Immature natural killer cell (primary cell): ENCODE data around the gene GINS1. TPM values are rescaled to one million over a fixed set of nuclear protein-coding genes. Genes with fewer than 3 reads are reported as not detected.

Source experiments
- DNase-seq, 3 donors: peaks; one replicate each; pipeline ENCODE4 v3.0.0; 2022; ENCODE audit warnings: mixed read lengths in 1 of 3
- H3K27ac Mint-ChIP-seq, 6 donors: one replicate each; pipeline ENCODE4 v1.8.0; 2020; ENCODE audit warnings: mixed read lengths in 6 of 6, mild to moderate bottlenecking in 5 of 6, inconsistent platforms in 4 of 6, moderate library complexity in 3 of 6
- H3K27me3 Mint-ChIP-seq, 3 donors: one replicate each; pipeline ENCODE4 v1.8.0; 2020 to 2021; ENCODE audit warnings: low read depth in 3 of 3, mild to moderate bottlenecking in 3 of 3, mixed read lengths in 3 of 3, moderate library complexity in 3 of 3, inconsistent platforms in 1 of 3
- H3K36me3 Mint-ChIP-seq, 3 donors: one replicate each; pipeline ENCODE4 v1.8.0; 2020; ENCODE audit warnings: mixed read lengths in 3 of 3, inconsistent platforms in 2 of 3, mild to moderate bottlenecking in 2 of 3
- H3K4me1 Mint-ChIP-seq, 2 donors: one replicate each; pipeline ENCODE4 v1.8.0; 2020; ENCODE audit warnings: inconsistent platforms in 2 of 2, mild to moderate bottlenecking in 2 of 2, mixed read lengths in 2 of 2, moderate library complexity in 1 of 2
- H3K4me3 Mint-ChIP-seq, 5 donors: one replicate each; pipeline ENCODE4 v1.8.0; 2020; ENCODE audit warnings: mild to moderate bottlenecking in 5 of 5, mixed read lengths in 5 of 5, inconsistent platforms in 3 of 5, moderate library complexity in 3 of 5
- H3K9me3 Mint-ChIP-seq, 6 donors: one replicate each; pipeline ENCODE4 v1.8.0; 2020; ENCODE audit warnings: mild to moderate bottlenecking in 6 of 6, mixed read lengths in 6 of 6, inconsistent platforms in 4 of 6, moderate library complexity in 3 of 6
- polyA plus RNA-seq, 3 donors: library from polyadenylated mRNA; unstranded; fragments of 300-500 nt; fragmentation: Illumina TruSeq; gene quantifications; one replicate each; pipeline ENCODE4 v1.2.3, GENCODE V29; 2021

Gene GINS1
- polyA plus RNA-seq, result 1 to 10 TPM; 1.0 to 2.2 (median 2.0) TPM

DNA sequence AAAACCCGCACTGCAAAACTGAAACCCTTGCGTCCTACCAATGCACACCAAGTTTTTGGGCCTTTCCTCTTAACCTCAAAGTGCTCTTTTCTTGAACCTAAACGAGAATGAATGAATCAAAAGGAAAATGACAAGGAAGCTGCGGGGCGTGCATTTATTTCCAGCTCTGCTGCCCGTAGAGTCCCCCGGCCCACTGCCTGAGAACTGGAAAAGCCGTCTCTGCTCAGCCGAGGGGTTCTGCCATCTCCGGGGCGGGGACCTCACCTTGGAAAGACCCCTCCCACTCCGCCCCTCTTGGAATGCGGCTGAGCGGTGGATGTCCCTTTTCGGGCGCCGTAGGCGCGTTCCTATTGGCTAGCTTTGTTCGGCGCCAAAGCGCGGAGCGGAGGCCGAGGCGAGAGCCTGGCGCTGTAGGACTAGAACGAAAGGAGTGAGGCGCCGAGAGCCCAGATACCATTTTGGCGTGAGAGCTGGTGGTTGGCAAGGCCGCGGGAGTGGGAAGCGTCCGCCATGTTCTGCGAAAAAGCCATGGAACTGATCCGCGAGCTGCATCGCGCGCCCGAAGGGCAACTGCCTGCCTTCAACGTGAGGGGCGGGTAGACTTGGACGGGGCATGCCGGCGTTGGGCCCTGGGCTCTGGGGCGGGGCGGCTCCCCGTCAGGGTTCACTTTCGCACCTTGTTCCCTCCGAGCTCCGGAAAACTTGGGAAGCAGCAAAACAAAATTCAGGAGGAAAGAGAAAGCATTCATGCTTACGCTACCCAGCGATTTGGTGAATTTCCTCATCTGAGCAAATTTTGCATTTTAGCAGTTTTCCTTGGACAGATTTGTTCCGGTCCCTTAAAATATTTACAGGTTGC lies at the start of gene GINS1:
Gene GINS1, plus strand, starts transcription at position 363 of the 859 bp plus-strand sequence. Its CDS starts 148 bp downstream, at position 511.
- peak; percentile 67 to 72 (median 71) for DNase-seq
- Mint-ChIP-seq H3K27me3 (peaks cover 0 to 8% (median 2%) of the 10 kb centered on the region in 3 donors), H3K36me3 (peaks cover 0 to 7% (median 3%) of the 10 kb centered on the region in 3 donors), H3K27ac (peak within 1 kb of the TSS; percentile 78 to 86 (median 82)), H3K4me3 (peak within 1 kb of the TSS; percentile 88 to 94 (median 92)), H3K4me1 (peaks cover 13 to 18% of the 10 kb centered on the region in 2 donors), H3K9me3 (peaks cover 5 to 16% (median 10%) of the 10 kb centered on the region in 6 donors)

DNA sequence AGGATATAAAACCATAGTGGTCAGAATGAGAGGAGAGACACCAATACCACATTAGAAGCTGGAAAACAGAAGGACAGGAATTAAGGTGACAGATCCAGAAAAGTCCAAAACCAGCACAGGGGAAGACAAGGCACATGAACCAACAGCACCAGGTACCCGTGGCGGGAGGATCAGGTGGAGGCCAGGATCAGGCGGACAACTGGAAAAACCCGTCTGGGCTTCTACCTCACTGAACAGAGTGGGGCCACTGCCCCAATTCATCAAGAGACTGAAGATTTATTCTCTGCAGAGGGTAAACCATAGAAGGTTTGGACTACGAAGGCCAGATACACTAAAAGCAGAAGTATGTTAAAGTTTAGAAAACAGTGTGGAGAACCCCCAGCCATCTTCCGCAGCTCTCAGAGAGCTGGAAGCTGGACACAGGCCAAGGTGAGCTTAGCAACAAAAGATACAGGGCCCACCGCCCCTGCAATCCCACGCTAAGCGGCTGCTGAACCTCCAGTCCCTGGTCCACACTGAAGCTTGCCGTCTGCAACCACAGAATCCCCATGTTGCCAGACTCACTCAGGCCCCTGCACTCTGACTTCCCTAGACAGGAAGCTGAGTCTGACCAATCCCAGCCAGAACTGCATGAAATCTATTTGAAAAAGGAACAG lies 46.7 kb upstream of the GINS1 start:
- Mint-ChIP-seq H3K27ac (peak overlapping the region in 2 of 6 donors; percentile 14 to 16), H3K4me3 (no peak overlapping the region), H3K36me3 (peaks cover 0 to 6% (median 0%) of the 10 kb centered on the region in 3 donors), H3K27me3 (no peaks in the 10 kb centered on the region), H3K9me3 (no peaks in the 10 kb centered on the region), H3K4me1 (peaks cover 25 to 43% of the 10 kb centered on the region in 2 donors)
- no peak for DNase-seq

DNA sequence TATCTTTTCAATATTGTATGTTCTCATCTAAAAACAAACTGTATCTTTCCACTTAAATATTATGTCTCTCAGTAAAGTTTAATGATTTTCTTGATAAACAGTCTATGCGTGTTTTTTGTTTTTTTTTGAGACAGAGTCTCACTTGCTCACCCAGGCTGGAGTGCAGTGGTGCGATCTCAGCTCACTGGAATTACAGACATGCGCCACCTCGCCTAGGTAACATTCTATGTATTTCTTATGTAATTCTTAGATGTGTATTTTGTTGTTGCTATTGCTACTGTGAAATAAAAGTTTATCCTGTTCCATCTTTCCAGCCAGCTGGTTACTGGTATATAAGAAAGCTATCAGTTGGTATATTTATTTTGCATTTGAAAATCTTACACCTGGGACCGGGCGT lies 46.2 kb upstream of the GINS1 start:
- Mint-ChIP-seq H3K27me3 (no peaks in the 10 kb centered on the region), H3K27ac (peak overlapping the region in 1 of 6 donors; percentile 14), H3K4me3 (no peak overlapping the region), H3K4me1 (peaks cover 22 to 37% of the 10 kb centered on the region in 2 donors), H3K36me3 (peaks cover 0 to 6% (median 0%) of the 10 kb centered on the region in 3 donors), H3K9me3 (no peaks in the 10 kb centered on the region)
- no peak for DNase-seq

DNA sequence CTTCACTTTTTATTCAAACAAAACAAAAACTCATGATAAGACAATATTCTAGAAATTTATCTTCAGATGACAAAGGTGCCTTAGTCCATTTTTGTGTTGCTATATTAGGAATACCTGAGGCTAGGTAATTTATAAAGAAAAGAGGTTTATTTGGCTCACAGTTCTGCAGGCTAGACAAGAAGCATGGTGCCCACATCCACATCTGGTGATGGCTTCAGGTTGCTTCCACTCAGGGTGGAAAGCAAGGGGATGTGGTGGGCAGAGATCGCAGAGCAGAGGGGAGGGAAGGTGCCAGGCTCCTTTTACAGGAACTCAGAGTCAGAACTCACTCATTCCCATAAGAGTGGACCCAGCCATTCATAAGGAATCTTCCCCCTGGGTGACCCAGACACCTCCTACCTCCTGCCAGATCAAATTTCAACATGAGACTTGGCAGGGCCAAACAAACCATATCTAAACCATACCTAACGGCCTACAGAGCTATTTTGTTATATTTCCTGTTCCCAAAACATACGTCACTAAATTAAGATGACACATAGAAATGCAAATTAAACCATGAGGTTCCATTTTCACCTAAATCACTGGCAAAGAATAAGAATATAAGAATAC lies 43.2 kb upstream of the GINS1 start:
- H3K9me3 Mint-ChIP-seq, result no peaks in the 10 kb centered on the region
- no peaks in the 10 kb centered on the region for H3K27me3 Mint-ChIP-seq
- no peak overlapping the region for H3K27ac Mint-ChIP-seq
- no peak overlapping the region for H3K4me3 Mint-ChIP-seq
- H3K4me1 Mint-ChIP-seq, result peaks cover 10 to 17% of the 10 kb centered on the region in 2 donors
- DNase-seq, result no peak
- H3K36me3 Mint-ChIP-seq, result peaks cover 0 to 6% (median 0%) of the 10 kb centered on the region in 3 donors

GRCh38 chr20:25364879-25365699 lies 42.4 kb upstream of the GINS1 start:
- no peak for DNase-seq
- Mint-ChIP-seq H3K27ac (no peak overlapping the region), H3K4me1 (peaks cover 10 to 20% of the 10 kb centered on the region in 2 donors), H3K9me3 (no peaks in the 10 kb centered on the region), H3K4me3 (no peak overlapping the region), H3K27me3 (no peaks in the 10 kb centered on the region), H3K36me3 (peaks cover 0 to 6% (median 0%) of the 10 kb centered on the region in 3 donors)

- Mint-ChIP-seq H3K4me3 (no peak overlapping the region), H3K27me3 (peaks cover 0 to 3% (median 2%) of the 10 kb centered on the region in 3 donors), H3K36me3 (peaks cover 0 to 6% (median 0%) of the 10 kb centered on the region in 3 donors)
Observed at GRCh38 chr20:25368526-25368925, 38.9 kb upstream of the GINS1 start.

GRCh38 chr20:25368976-25369375 lies 38.5 kb upstream of the GINS1 start:
- no peak for DNase-seq
- Mint-ChIP-seq H3K36me3 (peaks cover 0 to 4% (median 0%) of the 10 kb centered on the region in 3 donors), H3K27me3 (peaks cover 0 to 3% (median 2%) of the 10 kb centered on the region in 3 donors), H3K4me3 (no peak overlapping the region), H3K4me1 (peaks cover 2 to 16% of the 10 kb centered on the region in 2 donors), H3K27ac (no peak overlapping the region), H3K9me3 (no peaks in the 10 kb centered on the region)

More at GRCh38 chr20:25368526-25368925, 38.9 kb upstream of the GINS1 start:
- Mint-ChIP-seq H3K4me1 (peaks cover 1 to 15% of the 10 kb centered on the region in 2 donors), H3K9me3 (no peaks in the 10 kb centered on the region), H3K27ac (no peak overlapping the region)
- DNase-seq, result no peak

DNA sequence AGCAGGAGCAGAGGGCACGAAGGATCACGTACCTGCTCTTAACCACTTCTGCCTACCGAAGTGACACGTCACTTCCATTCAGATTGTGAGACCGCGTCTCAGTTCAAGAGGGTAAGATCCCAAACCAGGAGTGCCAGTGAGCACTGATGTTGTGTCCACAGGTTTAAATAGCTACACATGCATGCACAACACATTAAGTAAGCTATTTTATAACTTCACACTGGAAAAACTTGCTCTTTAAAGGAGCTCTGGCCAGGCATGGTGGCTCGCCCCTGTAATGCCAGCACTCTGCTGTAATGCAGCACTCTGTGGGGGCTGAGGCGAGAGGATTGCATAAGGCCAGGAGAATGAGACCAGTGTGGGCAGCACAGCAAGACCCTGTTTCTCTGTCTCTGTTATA lies 37.9 kb upstream of the GINS1 start:
- Mint-ChIP-seq H3K27me3 (peaks cover 0 to 3% (median 2%) of the 10 kb centered on the region in 3 donors), H3K4me3 (no peak overlapping the region), H3K27ac (no peak overlapping the region), H3K36me3 (no peaks in the 10 kb centered on the region), H3K4me1 (peaks cover 2 to 21% of the 10 kb centered on the region in 2 donors), H3K9me3 (no peaks in the 10 kb centered on the region)
- no peak for DNase-seq

- no peaks in the 10 kb centered on the region for H3K36me3 Mint-ChIP-seq
- H3K4me3 Mint-ChIP-seq, result no peak overlapping the region
- no peak overlapping the region for H3K27ac Mint-ChIP-seq
Observed at GRCh38 chr20:25369971-25370370, 37.5 kb upstream of the GINS1 start.

DNA sequence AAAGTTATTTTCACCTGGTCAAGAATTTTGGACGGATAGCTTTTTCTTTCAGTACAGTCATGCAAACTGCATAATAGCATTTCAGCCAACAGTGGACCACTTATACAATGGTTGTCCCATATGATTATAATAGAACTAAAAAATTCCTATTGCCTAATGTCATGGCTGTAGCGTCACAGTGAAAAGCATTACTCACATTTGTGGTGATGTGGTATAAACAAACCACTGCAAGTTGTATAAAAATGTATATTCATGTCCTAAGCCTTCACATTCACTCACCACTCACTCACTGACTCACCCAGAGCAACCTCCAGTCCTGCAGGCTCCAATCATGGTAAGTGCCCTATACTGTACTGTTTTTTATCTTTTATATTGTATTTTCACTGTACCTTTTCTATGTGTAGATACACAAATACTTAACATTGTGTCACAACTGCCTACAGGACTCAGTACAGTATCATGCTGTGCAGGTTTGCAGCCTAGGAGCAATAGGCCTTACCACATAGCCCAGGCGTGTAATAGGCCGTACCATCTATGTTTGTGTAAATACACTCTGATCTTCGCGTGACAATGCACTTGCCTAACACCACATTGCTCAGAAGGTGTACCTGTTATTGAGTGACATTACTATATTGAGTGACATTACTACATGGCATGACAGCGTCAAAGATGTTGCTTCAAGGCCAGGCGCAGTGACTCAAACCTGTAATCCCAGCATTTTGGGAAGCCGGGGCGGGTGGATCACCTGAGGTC lies 34.7 kb upstream of the GINS1 start:
- Mint-ChIP-seq H3K27ac (no peak overlapping the region), H3K9me3 (no peaks in the 10 kb centered on the region), H3K4me1 (peaks cover 3 to 34% of the 10 kb centered on the region in 2 donors), H3K4me3 (no peak overlapping the region), H3K27me3 (peaks cover 0 to 5% (median 3%) of the 10 kb centered on the region in 3 donors), H3K36me3 (no peaks in the 10 kb centered on the region)
- DNase-seq, result no peak

More at GRCh38 chr20:25369971-25370370, 37.5 kb upstream of the GINS1 start:
- peaks cover 2 to 26% of the 10 kb centered on the region in 2 donors for H3K4me1 Mint-ChIP-seq
- no peak for DNase-seq
- H3K9me3 Mint-ChIP-seq, result no peaks in the 10 kb centered on the region
- peaks cover 0 to 5% (median 2%) of the 10 kb centered on the region in 3 donors for H3K27me3 Mint-ChIP-seq

- peaks cover 0 to 5% (median 3%) of the 10 kb centered on the region in 3 donors for H3K27me3 Mint-ChIP-seq
- H3K9me3 Mint-ChIP-seq, result no peaks in the 10 kb centered on the region
- no peaks in the 10 kb centered on the region for H3K36me3 Mint-ChIP-seq
- H3K4me3 Mint-ChIP-seq, result no peak overlapping the region
- peak overlapping the region in 1 of 6 donors; percentile 9 for H3K27ac Mint-ChIP-seq
- peaks cover 8 to 40% of the 10 kb centered on the region in 2 donors for H3K4me1 Mint-ChIP-seq
- DNase-seq, result no peak
Observed at GRCh38 chr20:25374842-25375241, 32.6 kb upstream of the GINS1 start.

GRCh38 chr20:25376236-25376635 lies 31.2 kb upstream of the GINS1 start:
- Mint-ChIP-seq H3K9me3 (no peaks in the 10 kb centered on the region), H3K27ac (no peak overlapping the region), H3K4me3 (no peak overlapping the region), H3K27me3 (peaks cover 2 to 8% (median 5%) of the 10 kb centered on the region in 3 donors), H3K4me1 (peaks cover 10 to 52% of the 10 kb centered on the region in 2 donors), H3K36me3 (peaks cover 0 to 3% (median 0%) of the 10 kb centered on the region in 3 donors)
- DNase-seq, result no peak
